HepG2 (cell line): ENCODE results near the gene CYSTM1. TPM values are rescaled to one million over a fixed set of nuclear protein-coding genes. Genes with fewer than 3 reads are reported as not detected.

ENCODE experiments used
- ATAC-seq: fragments of 200-7000 bp; cut with Tn5 transposase; 3 replicates; pipeline ENCODE4 v1.9.1; 2020; ENCODE audit warnings: mild to moderate bottlenecking, moderate library complexity
- BruUV-seq: library from RNA; stranded (reverse); fragments of 400-500 nt; replicated peaks from 2 replicates; lab custom pipeline; 2021; lab: Mats Ljungman, UMichigan
- CTCF ChIA-PET: fragments of 300-600 bp; formaldehyde crosslinking; extraction: SDS; loops from one replicate; lab custom pipeline; 2021; ENCODE audit warnings: low total read pairs, inconsistent platforms, low intra/inter-chr PET ratio; lab: Yijun Ruan, JAX
- POLR2A ChIA-PET: fragments of 350-600 bp; sonication (Branson Sonifier 250); formaldehyde crosslinking; loops from one replicate; lab custom pipeline; 2020; ENCODE audit warnings: antibody characterized with exemption, inconsistent platforms; lab: Yijun Ruan, JAX
- DNase-seq: peaks from one replicate; pipeline ENCODE4 v3.0.0-alpha.2; 2015; ENCODE audit warnings: low spot score
- FAIRE-seq: peaks from 3 replicates; lab custom pipeline; 2011; peaks lifted over from hg19 to GRCh38; lab: Jason Lieb, UNC
- H2AFZ ChIP-seq: one replicate; pipeline ENCODE4 v1.6.1; 2011; ENCODE audit warnings: low read length, inconsistent platforms
- H3K27ac ChIP-seq: fragments of 300-600 bp; 3 replicates; pipeline ENCODE4 v1.8.0; 2011; ENCODE audit warnings: mixed run types, mild to moderate bottlenecking, mixed read lengths, low read length, inconsistent platforms; ENCODE audit not compliant: insufficient read depth; ENCODE audit errors: extremely low read length
- H3K27me3 ChIP-seq, 2 experiments: fragments of 200-600 bp in 1 of 2; 2 replicates in 1 of 2; 3 replicates in 1 of 2; pipeline versions ENCODE4 v1.6.0 to v1.8.0; 2011; ENCODE audit warnings: low read length in 2 of 2, mild to moderate bottlenecking in 2 of 2, moderate library complexity in 2 of 2, inconsistent platforms in 1 of 2; ENCODE audit not compliant: insufficient read depth in 2 of 2, control insufficient read depth in 1 of 2
- H3K36me3 ChIP-seq, 2 experiments: fragments of 200-600 bp in 1 of 2; replicated peaks in 1 of 2; 2 replicates in 1 of 2; 3 replicates in 1 of 2; pipeline versions ENCODE4 v1.5.1 to v1.8.0; 2011; ENCODE audit warnings: low read length in 2 of 2, inconsistent platforms in 1 of 2; ENCODE audit not compliant: insufficient read depth in 2 of 2, control insufficient read depth in 1 of 2
- H3K4me1 ChIP-seq: 2 replicates; pipeline ENCODE4 v1.5.1; 2012; ENCODE audit warnings: low read length, inconsistent platforms; ENCODE audit not compliant: insufficient read depth
- H3K4me2 ChIP-seq: 2 replicates; pipeline ENCODE4 v1.6.0; 2011; ENCODE audit warnings: low read depth, low read length, inconsistent platforms
- H3K4me3 ChIP-seq, 3 experiments: fragments of 200-600 bp in 1 of 3; sonication (generic), shearing (Covaris generic) in 1 of 3; replicated peaks in 1 of 3; 2 replicates each; pipeline ENCODE4 v1.5.1; 2011 to 2016; ENCODE audit warnings: low read length in 3 of 3, inconsistent platforms in 2 of 3, low read depth in 2 of 3, mild to moderate bottlenecking in 2 of 3, control low read depth in 1 of 3, mixed read lengths in 1 of 3; ENCODE audit not compliant: insufficient read depth in 1 of 3
- H3K79me2 ChIP-seq: one replicate; pipeline ENCODE4 v1.6.1; 2011; ENCODE audit warnings: low read length, inconsistent platforms; ENCODE audit not compliant: insufficient read depth
- H3K9ac ChIP-seq: 2 replicates; pipeline ENCODE4 v1.6.0; 2011; ENCODE audit warnings: mild to moderate bottlenecking, low read depth, low read length, inconsistent platforms; ENCODE audit not compliant: insufficient read depth
- H3K9me3 ChIP-seq: 2 replicates; pipeline ENCODE4 v1.5.1; 2012; ENCODE audit warnings: mild to moderate bottlenecking, low read length
- H4K20me1 ChIP-seq: 2 replicates; pipeline ENCODE4 v1.6.0; 2011; ENCODE audit warnings: inconsistent platforms, mild to moderate bottlenecking, low read length, moderate library complexity; ENCODE audit not compliant: insufficient read depth
- CCAR2 ChIP-seq: fragments of 200-400 bp; formaldehyde crosslinking; optimal IDR thresholded peaks from 2 replicates; pipeline ENCODE3; 2018; ENCODE audit warnings: low read depth, mild to moderate bottlenecking, low read length, moderate library complexity
- HOXD1 ChIP-seq: sonication (generic); formaldehyde crosslinking; IDR thresholded peaks from 2 replicates; pipeline ENCODE4 v1.5.0; 2020; ENCODE audit warnings: missing genetic modification reagents
- SAFB2 ChIP-seq: sonication (generic); formaldehyde crosslinking; IDR thresholded peaks from 2 replicates; pipeline ENCODE4 v1.5.1; 2020; ENCODE audit warnings: missing genetic modification reagents, low read depth, mild to moderate bottlenecking, borderline replicate concordance
- SMC3 ChIP-seq: IDR thresholded peaks from 2 replicates; pipeline ENCODE4 v1.6.1; 2011; ENCODE audit warnings: low read length, improper control_type of control experiment
- U2AF1 ChIP-seq: fragments of 200-400 bp; formaldehyde crosslinking; optimal IDR thresholded peaks from 2 replicates; pipeline ENCODE3; 2017; ENCODE audit warnings: mild to moderate bottlenecking, low read depth, low read length
- ZNF138 ChIP-seq: sonication (generic); formaldehyde crosslinking; IDR thresholded peaks from 2 replicates; pipeline ENCODE4 v1.5.0; 2020; ENCODE audit warnings: mild to moderate bottlenecking, low read depth, missing genetic modification reagents
- ZNF546 ChIP-seq: sonication (generic); formaldehyde crosslinking; conservative IDR thresholded peaks from 2 replicates; pipeline ENCODE4 v1.8.1; 2023; ENCODE audit warnings: mild to moderate bottlenecking, missing genetic modification reagents
- ZNF670 ChIP-seq: sonication (generic); formaldehyde crosslinking; IDR thresholded peaks from 2 replicates; pipeline ENCODE4 v1.8.0; 2022; ENCODE audit warnings: mild to moderate bottlenecking, missing genetic modification reagents, borderline replicate concordance
- ZNF709 ChIP-seq: sonication (generic); formaldehyde crosslinking; IDR thresholded peaks from 2 replicates; pipeline ENCODE4 v1.5.0; 2020; ENCODE audit warnings: mild to moderate bottlenecking, missing genetic modification reagents
- ZNF792 ChIP-seq: IDR thresholded peaks from 2 replicates; pipeline ENCODE4 v1.6.1; 2016
- WGBS: methylation state at CpG from one replicate; pipeline ENCODE4 v1.1.6; 2017; ENCODE audit warnings: low lambda C conversion rate; 5-methylcytosine and 5-hydroxymethylcytosine counted together
- in situ Hi-C: cut with HindIII; loops from 2 replicates; pipeline ENCODE4 v1.10.0; 2017; ENCODE audit warnings: low pct_unique_long_range_greater_than_20kb; ENCODE audit not compliant: extremely low pct_ligation_motif_present
- intact Hi-C: fragments of 100-400 bp; cut with micrococcal nuclease; formaldehyde crosslinking; loops from one replicate; pipeline ENCODE4 v1.10.0; 2022; ENCODE audit not compliant: unreplicated experiment
- polyA plus RNA-seq, 8 experiments: library from polyadenylated mRNA; depleted of rRNA in 3 of 8; stranded (reverse) in 7 of 8; unstranded in 1 of 8; fragments of >200 nt; fragmentation: Illumina TruSeq in 4 of 8; extraction: Trizol in 4 of 8; gene quantifications; 2 replicates each; pipeline versions ENCODE4 v1.2.1 to v1.2.3, GENCODE V29; 2011 to 2016; ENCODE audit warnings: low read depth in 4 of 8, missing spikeins in 1 of 8, mixed read lengths in 1 of 8; ENCODE audit not compliant: insufficient read depth in 1 of 8
- total RNA-seq, 5 experiments: library from RNA; depleted of rRNA; stranded (reverse); fragments of >200 nt; fragmentation: Illumina TruSeq; extraction: Trizol; gene quantifications; 2 replicates each; pipeline ENCODE4 v1.2.3, GENCODE V29; 2016; ENCODE audit warnings: low read depth in 1 of 5
- TF ChIP-seq, protein P1 (sequence below): sonication (generic); formaldehyde crosslinking; IDR thresholded peaks from 2 replicates; pipeline ENCODE4 v1.4.0; 2020; ENCODE audit warnings: missing genetic modification reagents, mild to moderate bottlenecking, borderline replicate concordance
- TF ChIP-seq, protein P2 (sequence below): sonication (generic); formaldehyde crosslinking; IDR thresholded peaks from 2 replicates; pipeline ENCODE4 v1.4.0; 2020; ENCODE audit warnings: mild to moderate bottlenecking, missing genetic modification reagents, borderline replicate concordance
- TF ChIP-seq, protein P3 (sequence below): sonication (generic); formaldehyde crosslinking; IDR thresholded peaks from 2 replicates; pipeline ENCODE4 v1.8.1; 2023; ENCODE audit warnings: mild to moderate bottlenecking, inconsistent platforms, moderate library complexity, missing genetic modification reagents, borderline replicate concordance

The CYSTM1 gene
- total and polyA plus RNA-seq, 2 of the 13 experiments (the other 11 are each of a cell fraction or from before 2014, with no cell fraction given) = 40.0 to 73.4 TPM

DNA sequence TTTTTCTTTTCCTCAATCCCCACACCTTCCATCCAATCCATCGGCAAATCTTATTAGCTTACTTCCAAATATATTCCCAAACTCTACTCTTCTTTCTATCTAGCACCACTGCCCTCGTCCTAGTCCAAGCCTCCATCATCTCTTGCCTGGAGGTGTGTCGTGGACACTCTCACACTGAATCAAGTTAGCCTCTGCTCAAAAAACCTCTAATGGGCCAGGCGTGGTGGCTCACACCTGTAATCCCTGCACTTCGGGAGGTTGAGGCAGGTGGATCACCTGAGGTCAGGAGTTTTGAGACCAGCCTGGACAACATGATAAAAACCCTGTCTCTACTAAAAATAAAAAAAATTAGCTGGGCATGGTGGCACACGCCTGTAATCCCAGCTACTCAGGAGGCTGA lies 81.7 kb downstream of the CYSTM1 start:
- 96% methylated on average over 6 of the region's 6 CpGs for WGBS
- Histone ChIP-seq H3K27ac (no peak overlapping the region), H3K9me3 (no peaks in the 10 kb centered on the region), H3K4me3 (no peak overlapping the region), H4K20me1 (peaks cover 10% of the 10 kb centered on the region), H3K36me3 (peaks cover 7 to 27% of the 10 kb centered on the region in 2 experiments; a peak in 4 of 5 replicates), H3K79me2 (peaks cover 51% of the 10 kb centered on the region), H3K4me1 (peaks cover 34% of the 10 kb centered on the region), H3K9ac (no peak overlapping the region), H2AFZ (no peak overlapping the region), H3K27me3 (no peaks in the 10 kb centered on the region), H3K4me2 (no peak overlapping the region)
- TF ChIP-seq ZNF709 (CRISPR knock-in tag) (no peak), SMC3 (no peak), ZNF546 (CRISPR knock-in tag) (no peak), ZNF138 (CRISPR knock-in tag) (no peak)
- TF ChIP-seq, protein P1, sequence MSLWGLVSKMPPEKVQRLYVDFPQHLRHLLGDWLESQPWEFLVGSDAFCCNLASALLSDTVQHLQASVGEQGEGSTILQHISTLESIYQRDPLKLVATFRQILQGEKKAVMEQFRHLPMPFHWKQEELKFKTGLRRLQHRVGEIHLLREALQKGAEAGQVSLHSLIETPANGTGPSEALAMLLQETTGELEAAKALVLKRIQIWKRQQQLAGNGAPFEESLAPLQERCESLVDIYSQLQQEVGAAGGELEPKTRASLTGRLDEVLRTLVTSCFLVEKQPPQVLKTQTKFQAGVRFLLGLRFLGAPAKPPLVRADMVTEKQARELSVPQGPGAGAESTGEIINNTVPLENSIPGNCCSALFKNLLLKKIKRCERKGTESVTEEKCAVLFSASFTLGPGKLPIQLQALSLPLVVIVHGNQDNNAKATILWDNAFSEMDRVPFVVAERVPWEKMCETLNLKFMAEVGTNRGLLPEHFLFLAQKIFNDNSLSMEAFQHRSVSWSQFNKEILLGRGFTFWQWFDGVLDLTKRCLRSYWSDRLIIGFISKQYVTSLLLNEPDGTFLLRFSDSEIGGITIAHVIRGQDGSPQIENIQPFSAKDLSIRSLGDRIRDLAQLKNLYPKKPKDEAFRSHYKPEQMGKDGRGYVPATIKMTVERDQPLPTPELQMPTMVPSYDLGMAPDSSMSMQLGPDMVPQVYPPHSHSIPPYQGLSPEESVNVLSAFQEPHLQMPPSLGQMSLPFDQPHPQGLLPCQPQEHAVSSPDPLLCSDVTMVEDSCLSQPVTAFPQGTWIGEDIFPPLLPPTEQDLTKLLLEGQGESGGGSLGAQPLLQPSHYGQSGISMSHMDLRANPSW (CRISPR knock-in tag) = no peak
- ChIA-PET CTCF (no interaction called here), POLR2A (no interaction called here)
- ATAC-seq (no peak), FAIRE-seq (no peak), DNase-seq (no peak)
- in situ Hi-C loops (no loop called here), intact Hi-C loops (no loop called here)
- no TSS peak for BruUV-seq

DNA sequence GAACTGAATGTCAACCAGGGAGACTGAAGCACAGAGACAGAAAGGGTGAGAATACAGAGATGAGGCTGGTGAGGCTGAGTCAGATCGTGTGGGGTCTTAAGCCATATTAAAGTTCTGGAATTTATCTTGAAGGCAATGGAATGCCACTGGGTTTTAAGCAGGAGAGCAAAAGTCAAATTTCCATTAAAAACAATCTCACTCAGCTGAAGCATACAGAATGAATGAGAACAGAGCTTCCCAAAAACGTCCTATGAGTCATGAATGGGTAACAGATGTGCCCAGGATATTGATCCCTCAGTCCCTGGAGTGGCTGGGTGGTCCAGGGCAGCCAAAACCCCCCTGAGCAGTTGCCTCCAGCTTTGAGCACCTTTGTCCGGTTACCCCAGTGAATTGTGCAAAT lies 83.0 kb downstream of the CYSTM1 start:
- BruUV-seq = no TSS peak
- peaks cover 52% of the 10 kb centered on the region for H3K79me2 ChIP-seq
- TF ChIP-seq, protein P2, sequence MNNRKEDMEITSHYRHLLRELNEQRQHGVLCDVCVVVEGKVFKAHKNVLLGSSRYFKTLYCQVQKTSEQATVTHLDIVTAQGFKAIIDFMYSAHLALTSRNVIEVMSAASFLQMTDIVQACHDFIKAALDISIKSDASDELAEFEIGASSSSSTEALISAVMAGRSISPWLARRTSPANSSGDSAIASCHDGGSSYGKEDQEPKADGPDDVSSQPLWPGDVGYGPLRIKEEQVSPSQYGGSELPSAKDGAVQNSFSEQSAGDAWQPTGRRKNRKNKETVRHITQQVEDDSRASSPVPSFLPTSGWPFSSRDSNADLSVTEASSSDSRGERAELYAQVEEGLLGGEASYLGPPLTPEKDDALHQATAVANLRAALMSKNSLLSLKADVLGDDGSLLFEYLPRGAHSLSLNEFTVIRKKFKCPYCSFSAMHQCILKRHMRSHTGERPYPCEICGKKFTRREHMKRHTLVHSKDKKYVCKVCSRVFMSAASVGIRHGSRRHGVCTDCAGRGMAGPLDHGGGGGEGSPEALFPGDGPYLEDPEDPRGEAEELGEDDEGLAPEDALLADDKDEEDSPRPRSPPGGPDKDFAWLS (CRISPR knock-in tag) = no peak
- TF ChIP-seq U2AF1 (no peak), CCAR2 (no peak), ZNF670 (CRISPR knock-in tag) (no peak), ZNF792 (CRISPR knock-in tag) (no peak), HOXD1 (CRISPR knock-in tag) (no peak), SAFB2 (no peak)
- TF ChIP-seq, protein P3, sequence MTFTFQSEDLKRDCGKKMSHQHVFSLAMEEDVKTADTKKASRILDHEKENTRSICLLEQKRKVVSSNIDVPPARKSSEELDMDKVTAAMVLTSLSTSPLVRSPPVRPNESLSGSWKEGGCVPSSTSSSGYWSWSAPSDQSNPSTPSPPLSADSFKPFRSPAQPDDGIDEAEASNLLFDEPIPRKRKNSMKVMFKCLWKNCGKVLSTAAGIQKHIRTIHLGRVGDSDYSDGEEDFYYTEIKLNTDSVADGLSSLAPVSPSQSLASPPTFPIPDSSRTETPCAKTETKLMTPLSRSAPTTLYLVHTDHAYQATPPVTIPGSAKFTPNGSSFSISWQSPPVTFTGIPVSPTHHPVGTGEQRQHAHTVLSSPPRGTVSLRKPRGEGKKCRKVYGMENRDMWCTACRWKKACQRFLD (CRISPR knock-in tag) = no peak

More for the DNA sequence above, 83.0 kb downstream of the CYSTM1 start:
- ChIA-PET CTCF (no interaction called here), POLR2A (interaction anchor here (0.8 kb wide), 2 partner anchors 42 to 88 kb away, joined by 3 read pairs; partner anchors contain the start of gene HBEGF)
- Histone ChIP-seq H3K4me2 (no peak overlapping the region), H3K27me3 (no peaks in the 10 kb centered on the region), H3K4me1 (peaks cover 42% of the 10 kb centered on the region), H3K9ac (no peak overlapping the region), H4K20me1 (peaks cover 10% of the 10 kb centered on the region), H3K4me3 (no peak overlapping the region), H3K9me3 (no peaks in the 10 kb centered on the region), H2AFZ (no peak overlapping the region), H3K27ac (no peak overlapping the region), H3K36me3 (peaks cover 5 to 19% of the 10 kb centered on the region in 2 experiments; a peak in 4 of 5 replicates)
- no peak for FAIRE-seq
- in situ Hi-C loops = no loop called here
- no peak for DNase-seq
- WGBS = 95% methylated on average over 3 of the region's 3 CpGs
- intact Hi-C loops = no loop called here
- no peak for ATAC-seq
